Measurements from ENCODE around the gene UPP1. TPM values are rescaled to one million over a fixed set of nuclear protein-coding genes. Genes with fewer than 3 reads are reported as not detected.

Gene UPP1
- total RNA-seq (2014; rRNA removed): 71.9 and 77.7 TPM in 2 replicates
- percentile 96 among the genes with signal in this experiment for Bru-seq, nascent RNA
- BruChase-seq, experiment 1, labeled RNA remaining after a 6-hour chase: percentile 94 among the genes with signal in this experiment
- percentile 90 among the genes with signal in this experiment for BruChase-seq, experiment 2, labeled RNA remaining after a 2-hour chase
- long read RNA-seq, transcript UPP1-203 (9 exons, 1,375 nt): minor isoform, 8 of 99 reads
- long read RNA-seq, transcript UPP1-202 (6 exons, 955 nt): minor isoform, 19 of 99 reads
- long read RNA-seq, transcript UPP1-212 (3 exons, 2,782 nt): major isoform, 21 of 99 reads
- long read RNA-seq, partial matches to known transcripts: 33 of 99 reads
- long read RNA-seq, other reads (novel, unspliced or antisense): 16 of 99 reads

DNA sequence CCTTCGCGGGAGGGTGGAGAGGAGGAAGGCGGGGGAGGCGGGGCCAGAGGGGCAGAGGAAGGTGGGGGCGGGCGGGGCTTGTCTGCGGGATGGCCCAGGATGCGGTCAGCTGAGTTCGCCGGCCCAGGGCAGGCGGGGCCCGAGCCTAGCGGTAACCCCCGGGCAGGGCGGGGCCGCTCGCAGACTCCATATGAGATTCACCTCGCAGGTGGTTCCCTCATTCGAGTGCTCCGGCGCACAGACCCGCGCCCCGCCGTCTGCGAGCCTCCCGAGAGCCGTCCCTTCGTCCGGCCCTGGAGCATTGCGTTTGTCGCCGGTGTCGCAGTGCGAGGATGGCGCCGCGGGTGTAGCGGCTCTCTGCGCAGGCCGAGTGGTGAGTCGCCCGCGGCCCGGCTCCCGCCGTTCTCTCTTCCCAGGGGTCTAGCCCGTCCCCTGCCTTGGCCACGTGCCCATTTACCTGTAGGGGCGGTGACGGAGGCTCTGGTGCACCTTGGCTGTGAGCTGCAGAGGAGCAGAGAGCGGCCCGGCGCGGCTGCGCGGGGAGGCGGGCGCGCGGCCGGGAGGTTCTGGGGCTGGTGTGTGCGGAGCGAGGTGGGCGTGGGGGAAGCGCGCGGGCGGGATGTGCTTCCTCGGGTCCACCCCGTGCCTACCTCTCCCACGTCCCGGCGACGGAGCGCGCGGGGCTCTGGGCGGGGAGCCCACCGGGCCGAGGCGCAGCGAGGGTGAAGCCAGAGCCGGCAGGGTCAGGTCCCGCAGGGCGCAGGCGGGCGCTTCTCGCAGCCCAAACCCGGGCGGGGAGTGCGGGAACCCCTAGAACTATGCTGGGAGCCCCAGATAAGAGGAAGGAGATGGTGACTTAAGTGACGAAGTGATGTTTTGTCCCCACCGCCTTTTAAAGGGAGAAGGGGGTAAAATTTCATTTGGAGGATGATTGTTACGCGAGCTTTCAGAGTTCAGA, at the start of gene UPP1:
UPP1 (plus strand) TSS at position 220 of the 958 bp plus-strand sequence. CDS start 5,519 bp downstream, outside the sequence.
- no TSS peak for BruUV-seq (replicated peaks)

DNA sequence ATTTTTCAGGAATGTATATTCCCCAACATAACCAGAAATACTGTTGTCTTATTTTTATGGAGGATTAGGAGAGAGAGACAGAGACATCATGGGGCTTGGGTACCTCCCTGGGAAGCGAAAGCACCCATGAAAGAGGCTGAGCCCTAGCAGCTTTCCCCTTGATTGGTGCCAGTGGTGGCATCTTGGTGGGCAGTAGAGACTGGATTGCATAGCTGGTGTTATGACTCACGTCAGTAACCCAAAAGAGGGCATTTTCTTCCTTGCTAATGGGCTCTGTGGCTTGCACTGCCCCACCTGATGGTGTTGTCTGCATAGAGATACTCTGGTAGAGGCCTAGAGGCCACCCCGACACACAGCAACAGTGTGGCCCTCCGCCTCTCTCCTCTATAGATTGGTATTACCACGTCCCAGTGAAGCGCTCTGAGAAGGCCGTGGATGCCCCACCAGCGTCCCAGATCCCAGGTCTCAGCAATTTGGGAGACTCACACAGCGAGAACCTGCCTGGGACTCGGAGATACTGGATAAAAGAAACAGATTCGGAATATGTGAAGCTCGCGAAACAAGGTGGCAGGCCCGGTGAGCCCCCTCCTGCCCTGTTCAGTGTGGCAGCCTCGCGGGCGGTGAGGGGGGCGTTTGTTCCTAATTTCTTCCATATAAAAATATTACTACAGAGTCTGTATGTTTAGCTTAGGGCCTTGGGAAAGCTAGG, 48.0 kb upstream of the UPP1 start:
- Histone ChIP-seq H4K20me1 (ENCODE audit: low read length) (no peaks in the 10 kb centered on the region), H3K27ac (ENCODE audit: low read length) (peak overlapping the region; percentile 55), H3K9ac (ENCODE audit: low read length) (no peak overlapping the region), H3K79me2 (ENCODE audit: low read length) (no peaks in the 10 kb centered on the region), H3K4me1 (ENCODE audit: insufficient read depth, low read length) (peaks cover 25% of the 10 kb centered on the region), H3K9me2 (replicated peaks; ENCODE audit: low read length) (no peaks in the 10 kb centered on the region), H3K4me3 (ENCODE audit: low read length) (no peak overlapping the region), H3K9me3 (ENCODE audit: low read length) (no peaks in the 10 kb centered on the region), H2AFZ (ENCODE audit: low read length) (no peak overlapping the region), H3K4me2 (ENCODE audit: low read length) (0 out of 2 replicates have a peak overlapping the region, but pooled peaks have one; percentile 7), H3K27me3 (ENCODE audit: low read length) (no peaks in the 10 kb centered on the region), H3F3A (ENCODE audit: low read length, unreplicated experiment) (no peaks in the 10 kb centered on the region), H3K36me3 (ENCODE audit: low read depth, low read length) (no peaks in the 10 kb centered on the region)
- CTCF ChIA-PET: no interaction called here
- DNase-seq: no peak
- POLR2A ChIA-PET (ENCODE audit: unreplicated experiment): interaction anchor here (0.6 to 1.1 kb wide), 2 partner anchors 48 to 52 kb away, joined by 3 to 8 read pairs; partner anchors contain the start of gene UPP1
- no peak for TF ChIP-seq EZH2 (IDR thresholded peaks at IDR 0.05; ENCODE audit: low read length, unreplicated experiment)
- TF ChIP-seq, protein P1, sequence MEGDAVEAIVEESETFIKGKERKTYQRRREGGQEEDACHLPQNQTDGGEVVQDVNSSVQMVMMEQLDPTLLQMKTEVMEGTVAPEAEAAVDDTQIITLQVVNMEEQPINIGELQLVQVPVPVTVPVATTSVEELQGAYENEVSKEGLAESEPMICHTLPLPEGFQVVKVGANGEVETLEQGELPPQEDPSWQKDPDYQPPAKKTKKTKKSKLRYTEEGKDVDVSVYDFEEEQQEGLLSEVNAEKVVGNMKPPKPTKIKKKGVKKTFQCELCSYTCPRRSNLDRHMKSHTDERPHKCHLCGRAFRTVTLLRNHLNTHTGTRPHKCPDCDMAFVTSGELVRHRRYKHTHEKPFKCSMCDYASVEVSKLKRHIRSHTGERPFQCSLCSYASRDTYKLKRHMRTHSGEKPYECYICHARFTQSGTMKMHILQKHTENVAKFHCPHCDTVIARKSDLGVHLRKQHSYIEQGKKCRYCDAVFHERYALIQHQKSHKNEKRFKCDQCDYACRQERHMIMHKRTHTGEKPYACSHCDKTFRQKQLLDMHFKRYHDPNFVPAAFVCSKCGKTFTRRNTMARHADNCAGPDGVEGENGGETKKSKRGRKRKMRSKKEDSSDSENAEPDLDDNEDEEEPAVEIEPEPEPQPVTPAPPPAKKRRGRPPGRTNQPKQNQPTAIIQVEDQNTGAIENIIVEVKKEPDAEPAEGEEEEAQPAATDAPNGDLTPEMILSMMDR (conservative IDR thresholded peaks at IDR 0.05; ENCODE audit: low read depth, low read length): no peak
- TF ChIP-seq EZH2phosphoT487 (IDR thresholded peaks at IDR 0.05; ENCODE audit: borderline replicate concordance, low read length): no peak
- BruUV-seq (replicated peaks): no TSS peak
- ATAC-seq: no peak; the same call in 1 of the 2 replicates
- intact Hi-C loops (cut with micrococcal nuclease): no loop called here

More for the DNA sequence above, at the start of gene UPP1:
- Histone ChIP-seq H3K9me3 (ENCODE audit: low read length) (no peaks in the 10 kb centered on the region), H3K4me3 (ENCODE audit: low read length) (peak within 1 kb of the TSS; percentile 94), H3F3A (ENCODE audit: low read length, unreplicated experiment) (peaks cover 6% of the 10 kb centered on the region), H3K9me2 (replicated peaks; ENCODE audit: low read length) (no peaks in the 10 kb centered on the region), H4K20me1 (ENCODE audit: low read length) (peaks cover 21% of the 10 kb centered on the region; the same call in 1 of the 2 replicates), H3K9ac (ENCODE audit: low read length) (peak within 1 kb of the TSS; percentile 93), H2AFZ (ENCODE audit: low read length) (peak within 1 kb of the TSS; percentile 87), H3K27me3 (ENCODE audit: low read length) (no peaks in the 10 kb centered on the region), H3K4me1 (ENCODE audit: insufficient read depth, low read length) (peaks cover 51% of the 10 kb centered on the region), H3K36me3 (ENCODE audit: low read depth, low read length) (peaks cover 15% of the 10 kb centered on the region; the same call in 1 of the 2 replicates), H3K4me2 (ENCODE audit: low read length) (peak within 1 kb of the TSS; percentile 98), H3K79me2 (ENCODE audit: low read length) (peaks cover 30% of the 10 kb centered on the region), H3K27ac (ENCODE audit: low read length) (peak within 1 kb of the TSS; percentile 99)
- TF ChIP-seq EZH2phosphoT487 (IDR thresholded peaks at IDR 0.05; ENCODE audit: borderline replicate concordance, low read length) (no peak), EZH2 (IDR thresholded peaks at IDR 0.05; ENCODE audit: low read length, unreplicated experiment) (no peak)
- TF ChIP-seq, protein P1 (conservative IDR thresholded peaks at IDR 0.05; ENCODE audit: low read depth, low read length): no peak
- ChIA-PET POLR2A (ENCODE audit: unreplicated experiment) (interaction anchor here (0.5 to 1.5 kb wide), 6 partner anchors 48 to 557 kb away, joined by 3 to 8 read pairs (median 4); no protein-coding TSS in a partner anchor), CTCF (interaction anchor here (0.6 to 1.4 kb wide), 2 partner anchors 21 to 144 kb away, joined by 3 to 5 read pairs; no protein-coding TSS in a partner anchor)
- ATAC-seq (peak; percentile 49), DNase-seq (peak; percentile 82)
- intact Hi-C loops (cut with micrococcal nuclease): loop anchor here (2.0 to 10.0 kb wide), 2 partner anchors 111 to 245 kb away; partner anchors contain the start of gene HUS1

Data from PC-3 (cell line).